HepG2 (cell line): ENCODE results near the gene DTD2. TPM values are rescaled to one million over a fixed set of nuclear protein-coding genes. Genes with fewer than 3 reads are reported as not detected.
A peak's percentile ranks its signal among the peaks of the same experiment; 100 is the strongest.

ENCODE experiments used
- BATF2 ChIP-seq: sonication (generic); formaldehyde crosslinking; IDR thresholded peaks from 2 replicates; pipeline ENCODE4 v1.8.0; 2022; ENCODE audit warnings: mild to moderate bottlenecking, missing genetic modification reagents, moderate library complexity
- DPF2 ChIP-seq: sonication (generic); formaldehyde crosslinking; IDR thresholded peaks from 2 replicates; pipeline ENCODE4 v1.4.0; 2020; ENCODE audit warnings: mild to moderate bottlenecking, low read depth, missing genetic modification reagents, borderline replicate concordance
- FOXO1 ChIP-seq: sonication (generic); formaldehyde crosslinking; IDR thresholded peaks from 2 replicates; pipeline ENCODE4 v1.4.0; 2020; ENCODE audit warnings: missing genetic modification reagents
- MAZ ChIP-seq, 2 experiments: sonication (generic) in 1 of 2; formaldehyde crosslinking in 1 of 2; IDR thresholded peaks; 2 replicates each; pipeline versions ENCODE4 v1.5.0 to v1.6.1; 2012 to 2020; ENCODE audit warnings: low read depth in 2 of 2, mild to moderate bottlenecking in 2 of 2, borderline replicate concordance in 1 of 2, improper control_type of control experiment in 1 of 2, low read length in 1 of 2, missing genetic modification reagents in 1 of 2, moderate library complexity in 1 of 2
- MIXL1 ChIP-seq: IDR thresholded peaks from 2 replicates; pipeline ENCODE4 v1.6.1; 2016
- NRL ChIP-seq: sonication (generic); formaldehyde crosslinking; IDR thresholded peaks from 2 replicates; pipeline ENCODE4 v1.5.0; 2020; ENCODE audit warnings: missing genetic modification reagents, mild to moderate bottlenecking, moderate library complexity, borderline replicate concordance
- PHF20 ChIP-seq: sonication (generic); formaldehyde crosslinking; IDR thresholded peaks from 2 replicates; pipeline ENCODE4 v1.5.0; 2020; ENCODE audit warnings: mild to moderate bottlenecking, missing genetic modification reagents
- PREB ChIP-seq: sonication (generic); formaldehyde crosslinking; IDR thresholded peaks from 2 replicates; pipeline ENCODE4 v1.4.0; 2020; ENCODE audit warnings: missing genetic modification reagents
- RAD51 ChIP-seq: fragments of 450-650 bp; IDR thresholded peaks from 2 replicates; pipeline ENCODE4 v1.6.1; 2016; ENCODE audit warnings: borderline replicate concordance
- RELA ChIP-seq: sonication (generic); formaldehyde crosslinking; IDR thresholded peaks from 2 replicates; pipeline ENCODE4 v1.4.0; 2020; ENCODE audit warnings: missing genetic modification reagents
- TP53 ChIP-seq: sonication (generic); formaldehyde crosslinking; conservative IDR thresholded peaks from 2 replicates; pipeline ENCODE4 v1.4.0; 2020; ENCODE audit warnings: missing genetic modification reagents
- ZNF30 ChIP-seq: sonication (generic); formaldehyde crosslinking; IDR thresholded peaks from 2 replicates; pipeline ENCODE4 v1.5.0; 2020; ENCODE audit warnings: mild to moderate bottlenecking, missing genetic modification reagents
- ZNF83 ChIP-seq: sonication (generic); formaldehyde crosslinking; IDR thresholded peaks from 2 replicates; pipeline ENCODE4 v1.4.0; 2020; ENCODE audit warnings: missing genetic modification reagents, mild to moderate bottlenecking, borderline replicate concordance
- polyA plus RNA-seq, 8 experiments: library from polyadenylated mRNA; depleted of rRNA in 3 of 8; stranded (reverse) in 7 of 8; unstranded in 1 of 8; fragments of >200 nt; fragmentation: Illumina TruSeq in 4 of 8; extraction: Trizol in 4 of 8; gene quantifications; 2 replicates each; pipeline versions ENCODE4 v1.2.1 to v1.2.3, GENCODE V29; 2011 to 2016; ENCODE audit warnings: low read depth in 4 of 8, missing spikeins in 1 of 8, mixed read lengths in 1 of 8; ENCODE audit not compliant: insufficient read depth in 1 of 8
- total RNA-seq, 5 experiments: library from RNA; depleted of rRNA; stranded (reverse); fragments of >200 nt; fragmentation: Illumina TruSeq; extraction: Trizol; gene quantifications; 2 replicates each; pipeline ENCODE4 v1.2.3, GENCODE V29; 2016; ENCODE audit warnings: low read depth in 1 of 5
- TF ChIP-seq, protein P1 (sequence below): sonication (generic); formaldehyde crosslinking; IDR thresholded peaks from 2 replicates; pipeline ENCODE4 v1.4.0; 2020; ENCODE audit warnings: mild to moderate bottlenecking, missing genetic modification reagents
- TF ChIP-seq, protein P2 (sequence below): sonication (generic); formaldehyde crosslinking; IDR thresholded peaks from 2 replicates; pipeline ENCODE4 v1.5.0; 2020; ENCODE audit warnings: mild to moderate bottlenecking, missing genetic modification reagents
- TF ChIP-seq, protein P3 (sequence below): IDR thresholded peaks from 2 replicates; pipeline ENCODE4 v1.6.1; 2016
- TF ChIP-seq, protein P4 (sequence below): IDR thresholded peaks from 2 replicates; pipeline ENCODE4 v1.6.1; 2012; ENCODE audit warnings: low read length, improper control_type of control experiment

The DTD2 gene
- total and polyA plus RNA-seq, 2 of the 13 experiments (the other 11 are each of a cell fraction or from before 2014, with no cell fraction given) = 22.3 to 49.8 TPM

DNA sequence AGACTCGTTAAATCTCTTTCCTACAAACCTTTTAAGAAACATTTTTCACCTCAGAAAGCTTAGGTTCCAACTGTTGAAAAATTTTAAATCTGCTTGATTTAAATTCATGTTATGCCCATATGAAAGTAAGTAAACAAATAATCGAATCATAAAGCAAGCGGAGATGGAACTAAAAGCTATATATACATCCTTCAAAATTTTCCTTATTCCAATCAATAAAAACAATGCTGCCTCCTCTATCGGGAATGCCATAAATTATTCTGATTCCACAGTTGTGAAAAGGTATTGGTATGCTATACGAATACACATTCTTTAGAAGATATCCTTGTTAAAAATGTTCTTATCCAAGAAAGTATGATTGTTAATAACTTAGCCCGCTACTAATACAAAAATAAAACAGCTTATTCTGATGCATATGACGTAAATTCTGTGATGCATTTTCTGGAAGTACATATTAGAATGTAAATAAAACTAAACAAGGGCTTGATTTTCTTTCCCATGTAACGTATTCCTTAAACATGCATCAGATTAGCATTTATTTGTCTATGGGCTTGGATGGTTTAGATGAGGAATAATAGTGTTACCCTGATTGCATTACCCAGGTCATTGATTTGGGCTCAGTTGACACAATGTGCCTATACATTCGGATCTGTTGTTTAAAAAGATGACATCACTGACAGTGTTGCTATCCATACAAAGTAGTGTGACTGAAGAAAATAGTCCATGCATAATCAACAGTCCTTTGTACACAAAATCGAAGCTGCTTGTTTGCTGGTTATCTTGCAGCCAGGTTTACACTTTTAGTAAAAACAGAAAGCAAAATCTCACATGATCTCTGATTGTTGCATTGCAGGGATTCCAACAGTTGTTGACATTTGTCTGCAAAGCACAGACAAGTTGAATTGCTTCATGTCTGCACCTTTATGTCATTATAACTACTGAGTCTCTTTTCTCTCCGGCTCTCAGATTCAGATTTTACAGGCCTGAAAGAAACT is 656 bp upstream of the DTD2 start (continued):
- no peak for TF ChIP-seq PHF20 (CRISPR knock-in tag)
- TF ChIP-seq DPF2 (CRISPR knock-in tag) = no peak; the same call in 1 of the 2 replicates
- 0 out of 2 replicates have a peak, but pooled peaks have one; percentile 50 for TF ChIP-seq MIXL1
- TF ChIP-seq RELA (CRISPR knock-in tag) = 0 out of 2 replicates have a peak, but pooled peaks have one; percentile 37
- TF ChIP-seq, protein P1, sequence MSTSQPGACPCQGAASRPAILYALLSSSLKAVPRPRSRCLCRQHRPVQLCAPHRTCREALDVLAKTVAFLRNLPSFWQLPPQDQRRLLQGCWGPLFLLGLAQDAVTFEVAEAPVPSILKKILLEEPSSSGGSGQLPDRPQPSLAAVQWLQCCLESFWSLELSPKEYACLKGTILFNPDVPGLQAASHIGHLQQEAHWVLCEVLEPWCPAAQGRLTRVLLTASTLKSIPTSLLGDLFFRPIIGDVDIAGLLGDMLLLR (CRISPR knock-in tag) = no peak
- no peak for TF ChIP-seq ZNF83
- no peak; the same call in 1 of the 2 replicates for TF ChIP-seq ZNF30 (CRISPR knock-in tag)
- TF ChIP-seq NRL = no peak
- TF ChIP-seq, protein P2, sequence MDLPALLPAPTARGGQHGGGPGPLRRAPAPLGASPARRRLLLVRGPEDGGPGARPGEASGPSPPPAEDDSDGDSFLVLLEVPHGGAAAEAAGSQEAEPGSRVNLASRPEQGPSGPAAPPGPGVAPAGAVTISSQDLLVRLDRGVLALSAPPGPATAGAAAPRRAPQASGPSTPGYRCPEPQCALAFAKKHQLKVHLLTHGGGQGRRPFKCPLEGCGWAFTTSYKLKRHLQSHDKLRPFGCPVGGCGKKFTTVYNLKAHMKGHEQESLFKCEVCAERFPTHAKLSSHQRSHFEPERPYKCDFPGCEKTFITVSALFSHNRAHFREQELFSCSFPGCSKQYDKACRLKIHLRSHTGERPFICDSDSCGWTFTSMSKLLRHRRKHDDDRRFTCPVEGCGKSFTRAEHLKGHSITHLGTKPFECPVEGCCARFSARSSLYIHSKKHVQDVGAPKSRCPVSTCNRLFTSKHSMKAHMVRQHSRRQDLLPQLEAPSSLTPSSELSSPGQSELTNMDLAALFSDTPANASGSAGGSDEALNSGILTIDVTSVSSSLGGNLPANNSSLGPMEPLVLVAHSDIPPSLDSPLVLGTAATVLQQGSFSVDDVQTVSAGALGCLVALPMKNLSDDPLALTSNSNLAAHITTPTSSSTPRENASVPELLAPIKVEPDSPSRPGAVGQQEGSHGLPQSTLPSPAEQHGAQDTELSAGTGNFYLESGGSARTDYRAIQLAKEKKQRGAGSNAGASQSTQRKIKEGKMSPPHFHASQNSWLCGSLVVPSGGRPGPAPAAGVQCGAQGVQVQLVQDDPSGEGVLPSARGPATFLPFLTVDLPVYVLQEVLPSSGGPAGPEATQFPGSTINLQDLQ (CRISPR knock-in tag) = no peak
- no peak for TF ChIP-seq TP53 (CRISPR knock-in tag)
- no peak for TF ChIP-seq BATF2
- TF ChIP-seq, protein P3, sequence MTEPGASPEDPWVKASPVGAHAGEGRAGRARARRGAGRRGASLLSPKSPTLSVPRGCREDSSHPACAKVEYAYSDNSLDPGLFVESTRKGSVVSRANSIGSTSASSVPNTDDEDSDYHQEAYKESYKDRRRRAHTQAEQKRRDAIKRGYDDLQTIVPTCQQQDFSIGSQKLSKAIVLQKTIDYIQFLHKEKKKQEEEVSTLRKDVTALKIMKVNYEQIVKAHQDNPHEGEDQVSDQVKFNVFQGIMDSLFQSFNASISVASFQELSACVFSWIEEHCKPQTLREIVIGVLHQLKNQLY (CRISPR knock-in tag) = 0 out of 2 replicates have a peak, but pooled peaks have one; percentile 15
- TF ChIP-seq FOXO1 (CRISPR knock-in tag) = peak; percentile 67
- no peak for TF ChIP-seq PREB (CRISPR knock-in tag)
- no peak for TF ChIP-seq MAZ (IDR thresholded peaks at IDR 0.05; ENCODE audit: borderline replicate concordance, low read depth, low read length)
- no peak for TF ChIP-seq MAZ (CRISPR knock-in tag; IDR thresholded peaks at IDR 0.05; ENCODE audit: low read depth)
- TF ChIP-seq RAD51 = no peak
- TF ChIP-seq, protein P4, sequence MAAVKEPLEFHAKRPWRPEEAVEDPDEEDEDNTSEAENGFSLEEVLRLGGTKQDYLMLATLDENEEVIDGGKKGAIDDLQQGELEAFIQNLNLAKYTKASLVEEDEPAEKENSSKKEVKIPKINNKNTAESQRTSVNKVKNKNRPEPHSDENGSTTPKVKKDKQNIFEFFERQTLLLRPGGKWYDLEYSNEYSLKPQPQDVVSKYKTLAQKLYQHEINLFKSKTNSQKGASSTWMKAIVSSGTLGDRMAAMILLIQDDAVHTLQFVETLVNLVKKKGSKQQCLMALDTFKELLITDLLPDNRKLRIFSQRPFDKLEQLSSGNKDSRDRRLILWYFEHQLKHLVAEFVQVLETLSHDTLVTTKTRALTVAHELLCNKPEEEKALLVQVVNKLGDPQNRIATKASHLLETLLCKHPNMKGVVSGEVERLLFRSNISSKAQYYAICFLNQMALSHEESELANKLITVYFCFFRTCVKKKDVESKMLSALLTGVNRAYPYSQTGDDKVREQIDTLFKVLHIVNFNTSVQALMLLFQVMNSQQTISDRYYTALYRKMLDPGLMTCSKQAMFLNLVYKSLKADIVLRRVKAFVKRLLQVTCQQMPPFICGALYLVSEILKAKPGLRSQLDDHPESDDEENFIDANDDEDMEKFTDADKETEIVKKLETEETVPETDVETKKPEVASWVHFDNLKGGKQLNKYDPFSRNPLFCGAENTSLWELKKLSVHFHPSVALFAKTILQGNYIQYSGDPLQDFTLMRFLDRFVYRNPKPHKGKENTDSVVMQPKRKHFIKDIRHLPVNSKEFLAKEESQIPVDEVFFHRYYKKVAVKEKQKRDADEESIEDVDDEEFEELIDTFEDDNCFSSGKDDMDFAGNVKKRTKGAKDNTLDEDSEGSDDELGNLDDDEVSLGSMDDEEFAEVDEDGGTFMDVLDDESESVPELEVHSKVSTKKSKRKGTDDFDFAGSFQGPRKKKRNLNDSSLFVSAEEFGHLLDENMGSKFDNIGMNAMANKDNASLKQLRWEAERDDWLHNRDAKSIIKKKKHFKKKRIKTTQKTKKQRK = no peak
